ENCODE measurements around the gene JPH3.
"Not testable (repeated sequence)": the region's sequence is repeated elsewhere in the genome, so short reads cannot be mapped to it uniquely, and the experiment has no call there.

JPH3 gene

DNA sequence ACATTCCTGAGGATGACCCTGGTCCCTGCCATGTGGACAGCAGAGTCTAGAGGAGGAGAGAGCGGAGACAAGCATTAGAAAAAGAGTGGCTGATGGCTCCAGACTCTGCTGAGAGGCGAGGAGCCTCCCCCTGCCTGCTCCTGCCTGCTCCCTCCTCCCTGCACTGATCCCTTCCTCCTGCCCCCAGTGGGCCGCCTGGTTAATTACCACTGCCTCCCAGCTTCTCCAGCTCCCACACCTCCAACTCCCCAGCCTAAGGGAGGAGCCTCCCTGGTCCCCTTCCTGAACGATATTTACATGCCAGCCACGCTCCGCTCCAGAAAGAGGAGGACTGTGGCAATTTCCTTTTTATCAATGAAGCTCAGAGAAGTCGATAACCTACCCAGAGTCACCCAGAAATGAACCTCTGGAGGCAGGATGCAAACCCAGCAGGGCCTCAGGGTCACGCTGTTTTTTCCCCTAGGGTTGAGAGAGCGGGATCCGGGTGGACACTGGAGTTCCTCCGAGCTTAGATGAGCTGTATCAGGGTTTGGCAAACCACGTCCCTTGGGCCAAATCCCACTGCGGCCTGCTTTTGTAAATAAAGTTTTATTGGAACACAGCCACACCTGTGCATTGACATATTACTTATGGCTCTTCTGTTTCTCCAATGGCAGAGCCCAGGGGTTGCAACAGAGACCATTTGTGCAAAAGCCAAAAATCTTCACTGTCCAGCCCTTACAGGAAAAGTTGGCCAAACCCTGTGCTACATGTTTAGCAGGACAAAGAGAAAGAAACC is 27.1 kb upstream of the JPH3 start:
- FAIRE-seq: no peak

DNA sequence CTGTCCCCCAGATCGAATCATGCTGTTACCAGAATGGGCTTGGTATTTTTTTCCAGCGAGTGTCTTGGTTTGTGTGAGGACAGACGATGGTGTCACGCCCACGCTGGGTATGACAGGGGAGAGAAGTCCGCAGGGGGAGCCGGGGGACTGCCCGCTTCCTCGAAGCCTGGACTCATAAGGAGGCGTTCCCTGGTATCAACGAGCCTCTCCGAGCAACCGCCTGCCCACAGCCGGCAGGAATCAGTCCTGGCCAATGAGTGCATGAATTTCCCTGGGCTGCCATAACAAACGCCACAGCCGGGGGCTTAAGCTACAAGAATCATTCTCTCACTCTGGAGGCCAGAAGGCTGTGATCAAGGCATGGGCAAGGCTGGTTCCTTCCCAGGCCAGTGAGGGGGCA is 26.1 kb upstream of the JPH3 start:
- no peak for FAIRE-seq

DNA sequence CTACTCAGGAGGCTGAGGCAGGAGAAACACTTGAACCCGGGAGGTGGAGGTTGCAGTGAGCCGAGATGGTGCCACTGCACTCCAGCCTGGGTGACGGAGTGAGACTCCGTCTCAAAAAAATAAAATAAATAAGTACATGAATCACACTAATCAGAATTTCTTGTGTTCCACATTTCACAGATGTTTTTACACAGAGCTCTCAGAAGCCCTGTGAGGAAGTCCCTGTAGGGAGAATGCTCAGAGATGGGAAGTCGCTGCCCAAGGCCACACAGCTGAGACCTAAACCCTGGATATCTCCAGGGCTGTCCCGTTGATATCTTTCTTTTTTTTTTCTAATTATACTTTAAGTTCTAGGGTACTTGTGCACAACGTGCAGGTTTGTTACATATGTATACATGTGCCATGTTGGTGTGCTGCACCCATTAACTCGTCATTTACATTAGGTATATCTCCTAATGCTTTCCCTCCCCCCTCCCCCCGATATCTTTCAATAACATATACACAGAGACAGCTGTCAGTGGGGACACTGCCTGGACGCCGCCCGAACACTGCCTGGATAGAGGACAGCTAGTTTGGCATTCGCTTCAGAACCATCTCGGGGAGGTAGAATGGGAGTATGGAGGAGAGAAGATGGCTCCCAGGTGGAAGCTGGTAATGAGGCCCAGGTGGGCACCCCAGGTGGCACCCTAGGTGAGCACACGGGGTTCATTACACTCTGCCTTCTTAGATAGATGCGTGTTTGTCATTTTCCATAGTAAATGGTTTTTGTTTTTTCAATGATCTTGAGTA is 24.0 kb upstream of the JPH3 start:
- not testable (repeated sequence) for FAIRE-seq

DNA sequence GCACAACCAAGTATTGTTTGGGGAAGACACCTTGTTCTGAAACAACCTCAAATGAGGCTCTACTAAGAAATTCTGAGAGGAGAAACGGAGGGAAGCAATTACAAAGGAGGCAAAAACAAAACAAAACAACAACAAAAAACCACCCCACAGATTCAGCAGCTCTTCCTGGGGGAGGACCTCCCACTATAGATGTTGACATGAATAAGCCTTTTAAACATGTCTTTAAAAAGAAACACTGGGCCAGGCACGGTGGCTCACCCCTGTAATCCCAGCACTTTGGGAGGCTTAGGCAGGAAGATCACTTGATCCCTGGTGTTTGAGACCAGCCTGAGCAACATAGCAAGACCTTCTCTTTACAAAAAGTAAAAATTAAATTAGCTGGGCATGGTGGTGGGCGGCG is 22.6 kb upstream of the JPH3 start:
- no peak for FAIRE-seq

DNA sequence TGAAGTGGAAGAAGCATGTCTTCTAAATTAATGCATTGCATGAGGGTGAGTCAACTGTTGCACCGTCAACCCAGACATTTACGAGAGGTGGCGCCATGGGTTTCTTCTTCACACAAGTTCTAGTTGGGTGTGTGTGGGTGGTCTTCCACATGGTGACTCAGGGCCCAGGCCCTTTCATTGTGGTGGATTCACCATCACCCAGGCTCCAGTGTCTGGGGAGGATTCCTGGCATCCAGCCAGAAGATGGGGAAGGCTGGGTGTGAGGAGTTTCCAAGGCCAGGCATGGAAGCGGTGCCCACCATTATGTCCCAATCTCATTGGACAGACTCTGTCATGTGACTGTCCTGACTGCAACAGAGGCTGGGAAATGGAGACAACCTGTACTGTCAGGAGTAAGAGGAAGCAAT is 21.4 kb upstream of the JPH3 start:
- no peak for FAIRE-seq

DNA sequence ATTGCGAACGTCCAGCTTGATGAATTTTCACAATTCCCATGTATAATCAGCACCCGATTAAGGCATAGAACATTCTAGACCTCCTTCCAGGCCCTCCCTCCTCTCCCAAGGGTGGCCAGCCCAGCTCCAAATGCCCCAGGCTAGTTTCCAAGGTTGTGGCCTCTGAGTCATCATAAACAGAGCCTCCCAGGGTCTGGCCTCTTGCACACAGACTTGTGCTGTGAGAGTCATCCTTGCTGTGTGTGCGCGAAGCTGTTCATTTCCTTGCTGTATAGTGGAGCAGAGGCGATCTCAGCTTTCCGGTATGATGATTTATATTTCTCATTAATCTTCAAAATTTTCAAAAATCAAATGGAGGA is 20.5 kb upstream of the JPH3 start:
- FAIRE-seq: no peak

GRCh38 chr16:87582216-87582965 is 19.9 kb upstream of the JPH3 start:
- no peak for FAIRE-seq

GRCh38 chr16:87582966-87583325 is 19.4 kb upstream of the JPH3 start:
- FAIRE-seq: no peak

GRCh38 chr16:87583453-87584131 is 18.7 kb upstream of the JPH3 start:
- no peak for FAIRE-seq

DNA sequence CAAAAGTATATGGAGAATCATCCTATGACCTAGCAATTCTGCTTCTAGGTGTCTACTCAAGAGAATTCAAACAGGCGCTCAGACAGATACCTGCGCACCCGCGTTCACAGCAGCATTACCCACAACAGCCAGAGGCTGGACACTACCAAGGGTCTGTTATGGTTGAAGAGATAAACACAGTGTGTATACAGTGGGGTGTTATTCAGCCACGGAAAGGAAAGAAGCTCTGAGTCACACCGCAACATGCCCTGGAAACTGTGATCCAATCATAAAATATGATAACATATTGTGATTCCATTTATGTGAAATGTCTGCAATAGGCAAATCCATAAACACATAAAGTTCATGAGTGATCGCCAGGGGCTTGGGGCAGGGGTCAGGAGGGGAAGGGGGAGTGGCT is 18.0 kb upstream of the JPH3 start:
- FAIRE-seq: no peak

GRCh38 chr16:87584975-87585374 is 17.3 kb upstream of the JPH3 start:
- no peak for FAIRE-seq

- FAIRE-seq: no peak
These were observed 16.7 kb upstream of the JPH3 start for GRCh38 chr16:87585442-87586200.

GRCh38 chr16:87586201-87586782 is 16.0 kb upstream of the JPH3 start:
- no peak for FAIRE-seq

DNA sequence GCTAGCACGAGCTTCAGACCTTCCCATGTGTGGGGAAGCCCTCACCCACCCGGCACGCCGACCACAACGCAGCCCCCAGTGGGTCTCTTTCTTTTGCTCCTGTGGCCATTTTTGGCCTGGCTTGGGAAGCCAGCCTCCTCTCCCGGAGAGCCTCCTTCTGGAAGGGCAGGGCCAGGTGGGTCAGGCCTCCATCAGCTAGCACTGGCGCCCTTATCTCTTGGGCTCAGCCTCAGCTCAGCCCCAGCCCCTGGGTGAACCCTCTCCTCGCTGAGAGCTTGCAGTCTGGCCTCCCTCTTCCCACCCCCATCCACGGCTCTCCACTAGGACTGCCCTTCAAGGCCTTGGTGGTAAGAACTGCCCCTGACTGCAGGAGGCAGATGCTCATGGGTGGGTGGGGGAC is 14.7 kb upstream of the JPH3 start:
- FAIRE-seq: no peak

GRCh38 chr16:87592018-87592712 is 10.1 kb upstream of the JPH3 start:
- FAIRE-seq: no peak

GRCh38 chr16:87593710-87594258 is 8.5 kb upstream of the JPH3 start:
- no peak for FAIRE-seq

- no peak for FAIRE-seq
These were observed 6.6 kb upstream of the JPH3 start for GRCh38 chr16:87595712-87596111.

DNA sequence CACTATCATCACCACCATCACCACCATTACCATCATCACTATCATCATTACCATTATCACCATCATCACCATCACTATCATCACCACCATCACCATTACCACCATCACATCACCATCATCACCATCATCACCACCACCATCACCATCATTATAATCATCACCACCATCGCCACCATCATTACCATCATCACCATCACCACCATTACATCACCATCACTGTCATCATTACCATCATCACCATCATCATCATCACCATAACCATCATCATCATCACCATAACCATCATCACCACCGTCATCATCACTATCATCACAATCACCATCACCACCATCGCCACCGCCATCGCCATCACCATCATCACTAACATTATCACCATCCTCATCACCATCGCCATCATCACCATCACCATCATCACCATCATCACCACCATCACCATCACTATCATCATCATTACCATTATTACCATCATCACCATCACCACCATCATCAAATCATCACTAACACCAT is 4.9 kb upstream of the JPH3 start:
- FAIRE-seq: no peak

- FAIRE-seq: no peak
These were observed 3.9 kb upstream of the JPH3 start for GRCh38 chr16:87598431-87598830.

DNA sequence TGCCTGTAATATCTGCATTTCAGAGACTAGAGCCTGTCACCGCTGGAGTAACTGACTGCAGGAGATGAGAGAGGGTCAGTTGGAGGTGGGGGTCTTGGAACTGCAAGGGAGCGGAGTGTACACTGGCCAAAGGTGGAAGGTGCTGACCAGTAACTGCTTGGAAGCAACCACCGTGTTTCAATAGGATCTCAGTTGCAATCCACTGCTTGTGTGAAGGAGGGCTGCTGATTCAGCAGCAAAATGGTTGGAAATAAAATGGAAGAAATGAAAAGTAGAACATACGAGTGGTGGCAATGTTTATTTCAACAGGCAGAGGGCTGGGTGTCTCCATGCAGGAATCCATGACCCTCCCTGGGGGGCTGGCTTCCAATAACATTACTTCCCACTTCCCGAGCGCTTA is 2.1 kb upstream of the JPH3 start:
- FAIRE-seq: no peak

GRCh38 chr16:87601401-87601981 is 817 bp upstream of the JPH3 start:
- no peak for FAIRE-seq

Measured in islet of Langerhans (tissue), 1 donor.